Measurements from ENCODE around the gene ATRN. TPM values are rescaled to one million over a fixed set of nuclear protein-coding genes. Genes with fewer than 3 reads are reported as not detected.

The ATRN gene
- total RNA-seq, 2 donors from 2014 or later, result 22.6 to 23.1 TPM

DNA sequence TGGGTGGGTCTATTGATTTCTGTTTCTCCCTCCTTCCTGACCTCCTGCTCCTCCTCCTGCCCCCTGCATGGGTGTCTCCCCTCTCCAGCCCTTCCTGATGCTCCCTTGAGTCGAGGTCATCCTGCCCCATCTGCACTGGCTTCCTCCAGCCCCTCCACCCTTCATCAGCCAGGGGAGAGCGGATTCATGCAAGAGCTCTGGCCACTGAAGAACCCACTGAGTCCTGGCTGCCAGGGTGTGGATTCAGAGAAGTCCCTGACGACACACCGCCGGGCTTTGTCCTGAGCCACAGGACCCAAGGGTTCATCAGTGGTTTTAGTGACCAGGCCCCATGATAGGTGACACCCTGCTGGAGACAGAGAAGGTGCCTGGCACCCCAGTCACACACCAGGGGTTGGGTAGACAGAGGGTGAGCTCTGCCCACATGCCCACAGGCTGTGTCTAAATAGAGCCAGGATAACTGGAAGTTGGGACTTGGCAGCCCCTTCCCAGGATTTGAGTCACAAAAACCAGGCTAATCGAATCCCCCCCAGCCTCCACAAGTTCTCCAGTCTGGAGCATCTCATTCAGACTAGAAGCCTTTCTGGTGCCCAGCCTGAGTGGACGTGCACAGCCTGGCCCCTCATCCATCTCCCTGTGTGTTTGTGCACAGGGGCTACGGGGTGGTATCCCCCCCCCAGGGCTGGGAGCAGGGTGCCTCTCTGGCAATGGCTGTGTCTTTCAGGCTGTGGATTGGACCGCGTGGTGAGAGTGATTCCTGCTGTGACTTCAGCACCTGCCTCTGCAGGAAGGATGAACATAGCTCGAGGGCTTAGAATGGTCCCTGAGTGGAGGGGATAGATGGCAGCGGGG is 191.2 kb downstream of the ATRN start:
- ATAC-seq (no peak), DNase-seq (no peak)
- intact Hi-C loops (cut with DNase I, micrococcal nuclease), result no loop called here

DNA sequence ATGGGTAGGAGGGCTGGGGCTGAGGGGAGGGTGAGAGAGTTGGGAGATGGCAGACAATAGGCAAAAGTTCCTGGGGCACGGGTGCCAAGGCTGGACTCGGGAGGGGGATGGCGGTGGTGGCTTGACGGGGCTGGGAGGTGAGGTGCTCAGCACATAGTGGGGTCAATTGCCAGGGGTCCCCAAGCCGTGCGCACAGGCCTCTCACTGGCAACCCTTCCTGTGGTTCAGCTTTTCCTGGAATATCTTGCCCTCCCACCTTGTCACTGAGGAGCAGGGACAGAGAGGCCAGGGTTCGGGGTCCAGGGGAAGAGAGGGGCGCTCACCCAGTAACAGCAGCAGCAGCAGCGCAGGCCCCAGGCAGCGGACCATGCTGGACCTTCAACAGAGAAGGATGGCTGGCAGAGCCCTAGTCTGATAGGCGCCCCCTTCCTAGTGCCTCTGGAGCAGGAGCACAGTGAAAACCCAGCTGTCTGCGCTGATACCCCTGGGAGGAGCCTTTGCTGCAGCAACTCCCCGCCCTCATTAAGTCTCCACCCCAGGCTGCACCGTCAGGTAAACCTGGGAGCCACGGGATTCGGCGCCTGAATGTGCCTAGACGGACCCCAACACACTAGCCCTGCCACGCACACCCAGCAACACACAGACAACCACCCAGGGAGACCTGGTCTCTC is 192.3 kb downstream of the ATRN start, which contains the start of gene GFRA4:
GFRA4 (minus strand) TSS at position 369 of the 671 bp plus-strand sequence; CDS start at position 369, 0 bp downstream.
- intact Hi-C loops (cut with DNase I, micrococcal nuclease), result no loop called here
- ATAC-seq, result no peak
- DNase-seq, result no peak

DNA sequence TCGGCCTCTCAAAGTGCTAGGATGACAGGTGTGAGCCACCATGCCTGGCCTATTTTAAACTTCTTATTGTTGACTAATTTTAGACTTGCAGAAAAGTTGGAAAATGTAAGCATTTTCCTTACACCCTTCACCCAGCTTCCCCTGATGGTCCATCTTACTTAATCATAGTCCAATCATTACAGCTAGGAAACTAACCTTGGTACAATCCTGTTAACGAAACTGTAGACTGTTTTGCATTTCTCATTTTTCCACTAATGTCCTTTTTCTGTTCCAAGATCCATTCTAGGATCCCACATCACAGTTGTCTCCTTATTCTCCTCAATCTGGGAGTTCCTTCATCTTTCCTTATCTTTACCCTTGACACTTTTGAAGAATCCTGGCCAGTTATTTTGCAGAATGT is 193.0 kb downstream of the ATRN start:
- DNase-seq (no peak), ATAC-seq (no peak)
- intact Hi-C loops (cut with DNase I, micrococcal nuclease), result no loop called here

DNA sequence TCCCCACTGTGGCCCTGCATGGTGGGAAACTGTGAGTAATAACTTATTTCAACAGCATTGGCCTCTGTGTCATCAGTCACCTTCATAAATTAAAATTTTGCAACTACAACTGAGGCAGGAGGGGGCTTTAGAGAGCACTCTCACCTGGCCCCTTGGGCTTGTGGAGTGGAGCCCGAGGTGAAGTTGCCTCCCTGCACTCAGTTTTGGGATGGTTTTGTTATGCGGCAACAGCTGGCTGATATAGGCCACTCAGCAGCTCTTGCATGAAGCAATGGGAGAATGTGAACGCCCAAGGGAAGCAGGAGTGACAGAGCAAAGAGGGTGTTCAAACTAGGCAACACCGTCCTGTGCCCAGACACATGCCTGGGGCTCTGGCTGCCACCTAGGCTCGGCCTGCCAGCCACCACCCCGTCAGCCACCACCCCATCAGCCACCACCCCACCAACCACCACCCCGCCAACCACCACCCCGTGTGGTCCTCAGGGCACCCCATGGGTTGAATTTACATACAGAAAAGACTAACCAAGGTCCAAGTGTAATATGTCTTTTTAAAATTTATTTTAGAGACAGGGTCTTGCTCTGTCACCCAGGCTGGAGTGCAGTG is 196.7 kb downstream of the ATRN start:
- DNase-seq, result no peak
- intact Hi-C loops (cut with DNase I, micrococcal nuclease), result no loop called here
- ATAC-seq, result no peak

DNA sequence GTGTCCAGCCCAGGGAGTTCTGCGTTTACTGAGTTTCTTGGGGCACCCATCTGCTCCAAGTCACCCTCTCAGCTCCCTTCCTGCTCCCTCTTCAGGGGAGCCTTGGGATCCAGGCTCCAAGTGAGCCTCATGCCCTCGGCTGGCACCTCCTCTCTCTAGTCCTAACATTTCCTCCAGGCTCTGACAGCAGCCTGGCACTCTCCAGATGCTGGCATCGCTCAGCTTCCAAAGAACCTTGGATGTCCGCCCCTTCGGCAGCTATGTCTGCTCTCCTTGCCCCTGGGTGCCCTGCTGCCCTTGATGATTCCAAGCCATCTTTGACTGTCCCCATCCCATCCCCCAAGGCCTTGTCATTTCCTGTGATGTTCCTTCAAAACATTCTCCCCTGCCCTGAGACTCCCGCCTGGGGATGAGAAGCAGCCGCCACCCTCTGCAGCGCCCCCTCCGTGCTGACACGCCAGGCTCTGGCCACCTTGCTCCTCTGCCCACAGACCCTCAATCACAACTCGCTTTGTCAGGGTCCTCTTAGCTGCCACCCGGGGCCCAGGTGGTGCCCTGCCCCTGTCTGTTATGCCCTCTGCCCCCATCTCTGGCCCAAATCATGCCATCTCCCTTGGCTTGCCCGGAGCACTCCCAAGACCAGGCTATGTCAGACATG is 199.0 kb downstream of the ATRN start:
- intact Hi-C loops (cut with DNase I, micrococcal nuclease), result no loop called here
- ATAC-seq (no peak), DNase-seq (no peak)

DNA sequence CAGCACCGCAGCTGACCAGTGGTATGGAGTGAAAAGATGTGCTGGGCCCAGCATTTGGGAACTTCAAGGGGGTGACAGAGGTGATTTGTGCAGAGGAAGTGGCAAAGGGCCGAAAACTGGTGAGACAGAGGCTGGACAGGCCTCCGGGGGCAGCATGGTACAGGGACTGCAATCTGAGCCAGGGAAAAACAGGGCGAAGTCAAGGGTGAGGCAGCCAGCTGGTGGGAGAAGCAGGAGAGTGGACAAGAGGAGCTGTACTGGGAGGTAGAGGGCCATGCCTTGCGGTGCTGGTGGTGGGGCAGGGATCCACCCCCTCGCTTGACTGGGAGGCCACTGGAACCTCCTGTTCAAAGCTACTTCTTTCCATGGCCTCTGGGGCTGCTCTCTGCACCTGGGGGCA is 199.7 kb downstream of the ATRN start:
- intact Hi-C loops (cut with DNase I, micrococcal nuclease), result no loop called here
- ATAC-seq (no peak), DNase-seq (no peak)

DNA sequence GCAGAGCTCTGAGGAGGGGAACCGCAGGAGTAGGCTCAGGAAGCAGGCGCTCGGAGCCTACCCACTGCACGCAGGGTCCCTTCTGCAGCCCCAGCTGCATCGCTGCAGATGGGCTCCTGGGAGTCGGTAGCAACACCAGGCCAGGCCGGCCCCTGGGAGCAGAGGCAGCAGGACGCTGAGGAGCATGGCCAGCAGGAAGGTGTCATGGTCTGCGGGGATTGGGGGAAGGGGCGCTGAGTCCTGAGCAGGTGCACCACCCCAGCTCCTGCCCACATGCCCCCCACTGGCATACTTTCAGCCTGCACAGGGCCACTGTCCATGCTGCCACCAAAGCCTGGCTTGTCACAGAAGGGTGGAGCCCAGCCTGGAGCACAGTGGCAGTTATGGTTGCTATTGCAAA is 200.1 kb downstream of the ATRN start:
- ATAC-seq (no peak), DNase-seq (no peak)
- intact Hi-C loops (cut with DNase I, micrococcal nuclease), result no loop called here

DNA sequence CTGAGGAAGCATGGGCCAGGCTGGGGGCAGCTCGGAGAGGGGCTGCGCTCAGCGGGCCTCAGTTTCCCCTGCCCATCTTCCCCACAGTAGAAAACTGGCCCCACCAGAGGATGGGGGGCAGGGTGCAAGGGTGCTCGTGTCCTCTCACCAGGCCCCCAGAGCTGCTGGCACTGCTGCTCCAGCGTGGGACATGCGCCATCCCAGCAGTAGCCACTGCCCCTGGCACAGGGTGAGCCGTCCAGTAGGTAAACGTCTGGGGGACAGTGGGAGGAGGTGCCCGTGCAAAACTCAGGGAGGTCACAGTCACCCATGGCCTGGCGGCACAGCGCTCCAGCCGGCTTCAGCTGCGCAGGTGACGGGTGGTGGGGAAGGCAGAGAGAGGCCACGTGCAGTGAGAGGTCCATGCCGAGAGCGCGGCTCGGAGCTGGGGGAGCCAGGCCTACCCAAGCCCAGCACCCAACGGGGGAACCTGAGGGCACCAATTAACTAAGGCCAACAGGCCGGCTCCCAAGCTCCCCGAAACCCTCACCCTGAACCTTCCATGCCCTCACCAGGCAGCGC is 201.2 kb downstream of the ATRN start:
- ATAC-seq, result no peak
- intact Hi-C loops (cut with DNase I, micrococcal nuclease), result no loop called here

DNA sequence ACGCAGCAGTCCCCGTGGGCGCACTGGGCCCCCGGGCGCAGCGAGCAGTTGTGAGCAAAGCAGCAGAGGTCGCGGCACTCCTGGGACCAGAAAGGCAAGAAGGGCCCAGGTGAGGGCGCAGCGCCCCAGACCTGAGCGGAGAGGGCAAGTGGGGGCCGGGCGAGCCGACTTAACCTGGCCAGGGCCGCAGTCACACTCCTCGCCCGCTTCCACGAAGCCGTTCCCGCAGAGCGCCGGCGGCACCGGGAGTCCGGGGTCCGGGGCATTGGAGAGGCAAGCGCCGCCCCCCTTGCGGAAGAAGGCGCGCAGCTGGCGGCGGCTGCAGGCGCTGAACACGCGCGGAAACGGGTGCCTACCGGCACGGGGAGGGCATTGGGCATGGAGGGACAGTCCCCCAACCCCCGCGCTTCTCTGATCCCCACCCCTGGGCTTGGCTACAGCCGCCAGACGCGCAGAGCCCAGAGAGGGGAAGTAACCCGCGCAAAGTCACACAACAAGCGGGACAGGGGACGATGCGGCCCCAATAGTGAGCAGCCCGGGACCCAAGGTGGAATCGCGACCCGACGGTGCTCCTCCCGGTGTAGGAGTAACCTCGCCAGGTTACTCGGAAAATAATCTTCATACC is 201.8 kb downstream of the ATRN start:
- intact Hi-C loops (cut with DNase I, micrococcal nuclease), result no loop called here
- no peak for DNase-seq
- no peak for ATAC-seq

More for the DNA sequence above, 201.2 kb downstream of the ATRN start:
- no peak for DNase-seq

DNA sequence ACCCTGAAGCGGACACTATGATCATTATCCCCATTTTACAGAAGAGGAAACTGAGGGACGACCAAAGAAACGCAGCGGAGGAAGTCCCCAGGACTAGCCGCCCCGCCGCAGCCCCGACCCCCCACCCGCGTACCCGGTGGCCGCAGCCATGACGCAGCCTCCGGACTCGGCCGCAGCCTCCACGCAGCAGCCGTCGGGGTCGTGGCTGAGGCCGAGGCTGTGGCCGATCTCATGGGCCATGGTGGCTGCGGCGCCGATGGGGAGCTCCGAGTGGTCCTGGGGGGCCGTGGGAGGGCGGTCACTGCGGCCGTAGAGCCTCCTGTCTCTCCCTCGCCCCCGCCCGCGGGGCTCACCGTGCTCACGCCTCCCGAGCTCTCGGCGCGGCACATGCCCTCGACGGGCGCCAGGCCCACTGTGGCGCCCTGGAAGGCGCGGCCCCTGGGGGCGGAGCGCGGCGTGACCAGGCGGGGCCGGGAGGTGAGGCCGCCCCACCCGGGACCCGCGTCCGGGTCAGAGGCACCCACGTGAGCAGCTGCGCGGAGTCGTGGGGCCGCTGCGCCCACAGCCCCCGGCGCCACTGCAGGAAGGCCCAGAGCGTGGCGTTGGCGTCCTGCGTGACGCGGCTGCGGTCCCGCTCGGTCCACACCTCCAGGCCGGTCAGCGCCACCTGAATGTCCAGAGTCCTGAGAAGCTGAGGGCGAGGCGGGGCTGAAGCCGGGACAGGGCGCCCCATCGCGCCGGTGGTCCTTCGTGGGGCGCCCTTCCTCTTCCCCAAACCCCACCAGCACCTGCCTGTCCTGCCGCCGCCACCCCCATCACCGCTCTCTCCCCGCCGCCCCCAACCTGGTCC is 202.6 kb downstream of the ATRN start:
- intact Hi-C loops (cut with DNase I, micrococcal nuclease), result no loop called here
- no peak for ATAC-seq
- DNase-seq, result no peak

DNA sequence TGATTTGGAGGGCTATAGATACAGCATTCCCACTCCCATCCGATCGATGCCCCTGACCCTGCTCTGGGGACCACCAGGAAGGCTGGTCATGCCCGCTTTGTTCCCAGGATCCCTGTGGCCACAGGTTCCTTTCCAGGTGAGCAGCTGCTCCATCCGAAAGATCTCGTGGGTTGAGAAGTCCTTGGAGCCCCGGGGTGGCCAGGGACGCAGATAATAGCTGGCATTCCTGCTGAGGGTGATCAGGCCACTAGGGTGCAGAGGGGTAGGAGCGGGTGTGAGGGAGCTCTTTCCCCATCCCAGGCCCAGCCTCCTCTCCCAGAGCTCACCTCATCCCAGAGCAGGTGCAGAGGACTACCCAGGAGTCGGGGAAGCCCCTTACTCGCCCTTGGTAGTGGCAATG is 203.6 kb downstream of the ATRN start:
- intact Hi-C loops (cut with DNase I, micrococcal nuclease), result no loop called here
- ATAC-seq, result no peak
- no peak for DNase-seq

DNA sequence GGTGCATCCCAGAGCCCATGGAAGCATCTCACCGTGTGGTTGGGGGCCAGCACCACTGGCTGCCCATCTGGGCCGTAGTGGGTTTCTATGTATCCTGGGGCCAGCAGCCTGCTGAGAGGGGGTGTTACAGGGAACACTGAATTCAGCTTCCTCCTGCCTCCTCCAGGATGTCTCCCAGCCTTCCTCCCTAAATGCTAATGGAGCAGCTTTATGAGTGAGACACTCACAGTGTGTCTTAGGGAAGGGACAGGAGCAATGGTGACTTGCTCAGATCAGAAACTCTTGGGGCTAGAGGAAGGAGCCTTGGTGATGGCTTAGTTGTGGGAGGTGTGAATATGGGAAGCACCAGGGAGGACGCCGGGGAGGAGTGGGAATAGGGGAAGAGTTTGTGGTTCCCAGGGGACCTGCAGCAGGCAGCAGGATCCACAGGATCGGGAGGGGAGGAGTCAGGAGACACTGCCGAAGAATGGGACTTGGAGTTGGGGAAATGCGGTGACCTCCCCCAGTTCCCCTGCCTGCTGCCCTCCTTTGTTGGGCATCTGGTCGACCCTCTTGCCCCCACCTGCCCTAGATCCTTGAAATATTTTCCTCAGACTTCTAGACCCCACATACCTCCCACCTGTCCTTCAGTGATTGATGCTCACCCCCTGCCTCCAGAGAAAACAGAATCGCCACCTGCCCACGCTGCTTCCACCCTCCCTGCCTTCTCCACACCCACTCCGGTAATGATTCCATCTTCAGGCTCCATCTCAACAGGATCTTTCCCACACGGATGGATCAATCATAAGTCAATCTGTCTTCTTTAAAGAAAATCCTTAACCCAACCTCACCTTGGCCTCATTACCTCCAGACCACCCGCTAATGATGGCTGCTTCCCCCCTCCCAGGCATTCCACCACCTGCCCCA is 204.4 kb downstream of the ATRN start:
- ATAC-seq, result no peak
- intact Hi-C loops (cut with DNase I, micrococcal nuclease), result no loop called here
- no peak for DNase-seq

DNA sequence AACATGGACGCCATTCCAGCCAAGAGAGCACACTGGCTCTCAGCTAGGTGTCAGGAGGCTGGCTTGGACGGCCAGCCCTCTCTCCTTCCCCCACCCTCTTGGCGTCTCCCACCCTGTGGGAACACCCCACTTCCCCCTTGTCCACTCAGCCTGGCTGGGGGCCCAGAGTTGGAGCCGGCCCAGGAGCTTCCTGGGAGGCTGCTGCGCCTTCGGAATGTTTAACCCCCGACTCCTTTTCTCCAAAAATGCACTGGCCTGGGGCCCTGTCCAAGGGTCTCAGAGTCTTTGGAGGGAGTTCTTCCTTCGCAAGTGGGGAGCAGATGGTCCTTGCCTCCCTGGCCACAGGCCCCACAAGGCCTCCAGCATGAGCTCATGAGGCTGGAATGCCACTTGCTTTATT is 206.9 kb downstream of the ATRN start:
- peak; percentile 33 to 54 for DNase-seq
- ATAC-seq, result no peak
- intact Hi-C loops (cut with DNase I, micrococcal nuclease), result loop anchor here in 1 of 2 donors (2.0 kb wide), 1 partner anchor 33 kb away; no protein-coding TSS in a partner anchor

DNA sequence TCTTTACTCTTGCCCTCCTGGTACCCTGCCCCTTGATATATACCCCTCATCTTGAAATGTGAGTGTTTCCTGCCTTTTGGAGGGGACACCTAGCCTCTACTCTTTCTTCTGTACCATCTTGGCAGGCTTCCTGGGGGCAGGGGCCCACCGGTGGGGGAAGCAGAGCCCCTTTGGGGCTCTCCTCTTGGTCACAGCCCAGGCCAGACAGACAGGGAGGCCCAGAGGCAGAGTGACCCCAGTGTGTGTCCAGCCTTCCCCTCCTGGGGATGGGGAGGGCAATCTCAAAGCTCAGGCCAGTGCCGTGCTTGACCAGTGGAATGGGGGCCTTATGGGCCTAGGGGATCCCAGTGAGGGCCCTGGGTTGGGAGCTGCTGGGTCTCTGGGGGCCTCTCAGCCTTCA is 207.4 kb downstream of the ATRN start:
- ATAC-seq (no peak), DNase-seq (no peak)
- intact Hi-C loops (cut with DNase I, micrococcal nuclease), result no loop called here

DNA sequence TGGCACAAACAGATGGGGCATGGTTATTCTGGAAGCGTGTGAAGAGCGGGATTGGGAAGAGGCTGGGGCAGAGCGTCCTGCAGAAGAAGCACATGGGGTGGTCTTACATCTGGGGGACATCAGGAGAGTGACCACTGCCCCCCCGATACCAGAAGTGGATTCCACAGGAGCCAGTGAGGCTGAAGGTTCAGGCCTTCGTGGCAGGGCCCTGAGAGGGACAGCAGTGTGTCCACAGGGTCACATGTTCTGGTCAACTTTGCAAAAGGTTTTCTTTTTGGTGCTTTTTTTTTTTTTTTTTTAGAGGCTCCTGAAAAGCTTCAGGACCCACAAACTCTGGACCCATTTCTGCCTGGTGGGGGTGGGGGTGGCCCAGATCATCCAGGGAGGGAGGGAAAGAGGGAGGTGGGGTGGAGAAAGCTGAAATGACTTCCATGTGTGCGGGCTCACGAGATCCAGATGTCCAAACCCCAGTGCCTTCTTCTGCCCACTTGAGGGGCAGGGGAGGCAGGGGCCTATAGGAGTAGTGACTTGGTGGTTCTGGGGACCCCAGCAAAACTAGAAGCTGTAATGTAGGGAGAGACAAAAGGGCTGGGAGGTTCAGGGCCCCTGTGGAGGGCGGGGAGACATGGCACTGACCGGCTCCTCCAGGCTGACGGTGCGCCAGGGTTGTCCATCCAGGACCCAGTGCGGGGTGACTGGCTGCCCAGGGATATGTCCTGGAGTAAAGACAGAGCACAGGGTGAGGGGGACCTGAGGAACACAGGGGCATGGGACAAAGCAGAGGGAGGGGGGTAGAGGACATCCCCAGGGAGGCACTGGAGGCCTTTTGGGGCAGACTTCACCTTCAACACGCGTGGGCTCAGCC is 208.3 kb downstream of the ATRN start:
- no peak for ATAC-seq
- intact Hi-C loops (cut with DNase I, micrococcal nuclease), result no loop called here
- no peak for DNase-seq

All from left colon (tissue), 2 donors.